Caco-2 (cell line): ENCODE results near the gene MAP2K2. TPM values are rescaled to one million over a fixed set of nuclear protein-coding genes. Genes with fewer than 3 reads are reported as not detected.

Experiments used
- BruUV-seq: library from RNA; stranded (reverse); fragments of 400-500 nt; replicated peaks from 2 replicates; lab custom pipeline; 2021; lab: Mats Ljungman, UMichigan
- CTCF ChIA-PET: fragments of 300-600 bp; sonication (Branson Sonifier 250); formaldehyde crosslinking; loops from one replicate; lab custom pipeline; 2022; ENCODE audit warnings: antibody characterized with exemption; lab: Charles Lee
- POLR2A ChIA-PET: fragments of 300-600 bp; sonication (Branson Sonifier 250); formaldehyde crosslinking; loops from one replicate; lab custom pipeline; 2022; ENCODE audit warnings: antibody characterized with exemption; lab: Charles Lee
- DNase-seq, 2 experiments: peaks; one replicate each; pipeline versions ENCODE4 v3.0.0 to v3.0.0-alpha.2; 2020 to 2022
- H3K27me3 ChIP-seq: replicated peaks from 2 replicates; pipeline ENCODE4 v1.6.0; 2011; ENCODE audit warnings: low read length; ENCODE audit not compliant: control insufficient read depth, insufficient read depth
- H3K36me3 ChIP-seq: 2 replicates; pipeline ENCODE4 v1.5.1; 2011; ENCODE audit warnings: low read length; ENCODE audit not compliant: control insufficient read depth, insufficient read depth
- H3K4me1 ChIP-seq: fragments of 250-450 bp; sonication (Bioruptor Pico); 2 replicates; pipeline ENCODE4 v1.5.1; 2020; ENCODE audit warnings: mild to moderate bottlenecking
- H3K4me3 ChIP-seq: 2 replicates; pipeline ENCODE4 v1.5.1; 2011; ENCODE audit warnings: low read depth, mild to moderate bottlenecking, control low read depth, low read length
- H3K9me3 ChIP-seq: fragments of 250-450 bp; sonication (Bioruptor Pico); 2 replicates; pipeline ENCODE4 v1.5.1; 2020; ENCODE audit warnings: mild to moderate bottlenecking, moderate library complexity
- H3K27ac Mint-ChIP-seq: one replicate; pipeline ENCODE4 v1.8.0; 2022; ENCODE audit warnings: mixed read lengths; ENCODE audit not compliant: unreplicated experiment
- H3K27me3 Mint-ChIP-seq: one replicate; pipeline ENCODE4 v1.8.0; 2022; ENCODE audit warnings: mixed read lengths; ENCODE audit not compliant: insufficient read depth, unreplicated experiment
- H3K36me3 Mint-ChIP-seq: one replicate; pipeline ENCODE4 v1.8.0; 2022; ENCODE audit warnings: mild to moderate bottlenecking, mixed read lengths; ENCODE audit not compliant: insufficient read depth, unreplicated experiment
- H3K4me1 Mint-ChIP-seq: one replicate; pipeline ENCODE4 v1.8.0; 2022; ENCODE audit warnings: low read depth, mixed read lengths; ENCODE audit not compliant: unreplicated experiment
- H3K4me3 Mint-ChIP-seq: one replicate; pipeline ENCODE4 v1.8.0; 2022; ENCODE audit warnings: mild to moderate bottlenecking, moderate library complexity, mixed read lengths; ENCODE audit not compliant: unreplicated experiment
- H3K9me3 Mint-ChIP-seq: one replicate; pipeline ENCODE4 v1.8.0; 2022; ENCODE audit warnings: mixed read lengths; ENCODE audit not compliant: unreplicated experiment
- intact Hi-C: fragments of 100-400 bp; cut with micrococcal nuclease; formaldehyde crosslinking; loops from one replicate; pipeline ENCODE4 v1.10.0; 2022; ENCODE audit not compliant: unreplicated experiment
- total RNA-seq: library from RNA; stranded (reverse); gene quantifications from 2 replicates; pipeline ENCODE4 v1.2.3, GENCODE V29; 2022
- TF ChIP-seq, protein P1 (sequence below), 2 experiments: fragments of 200-600 bp in 1 of 2; IDR thresholded peaks; 1 replicate in 1 of 2; 2 replicates in 1 of 2; pipeline versions ENCODE4 v1.5.1 to v1.8.0; 2011 to 2022; ENCODE audit warnings: antibody characterized with exemption in 1 of 2, control low read depth in 1 of 2, inconsistent platforms in 1 of 2, low read depth in 1 of 2, low read length in 1 of 2, mild to moderate bottlenecking in 1 of 2, moderate library complexity in 1 of 2; ENCODE audit not compliant: insufficient read depth in 1 of 2, severe bottlenecking in 1 of 2, unreplicated experiment in 1 of 2

MAP2K2 gene
- total RNA-seq, 1 experiment from 2014 or later, result 149 TPM

DNA sequence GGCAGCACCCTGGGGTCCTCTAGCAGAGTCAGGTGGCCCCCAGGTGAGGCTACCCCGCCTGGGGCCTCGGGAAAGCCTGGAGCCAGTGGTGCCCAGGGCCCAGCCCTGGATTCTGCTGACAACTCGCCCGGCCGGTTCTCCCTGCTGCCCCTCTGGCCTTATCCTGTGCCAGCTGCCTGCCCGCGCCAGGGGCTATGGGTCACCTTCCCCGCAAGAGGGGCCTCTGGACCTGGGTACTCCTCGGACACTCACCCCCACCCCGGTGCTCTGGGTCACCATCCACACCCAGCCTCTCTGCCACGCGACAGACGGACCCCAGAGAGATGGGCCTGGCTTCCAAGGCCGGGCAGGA lies 81.2 kb downstream of the MAP2K2 start:
- no peaks in the 10 kb centered on the region for H3K9me3 ChIP-seq
- DNase-seq, result no peak
- H3K4me3 ChIP-seq, result no peak overlapping the region
- no peak overlapping the region for H3K4me3 Mint-ChIP-seq
- H3K27ac Mint-ChIP-seq, result no peak overlapping the region
- BruUV-seq, result no TSS peak
- intact Hi-C loops, result no loop called here
- H3K36me3 Mint-ChIP-seq, result peaks cover 88% of the 10 kb centered on the region
- H3K4me1 Mint-ChIP-seq, result no peaks in the 10 kb centered on the region
- CTCF ChIA-PET, result no interaction called here
- H3K4me1 ChIP-seq, result no peaks in the 10 kb centered on the region
- TF ChIP-seq, protein P1, sequence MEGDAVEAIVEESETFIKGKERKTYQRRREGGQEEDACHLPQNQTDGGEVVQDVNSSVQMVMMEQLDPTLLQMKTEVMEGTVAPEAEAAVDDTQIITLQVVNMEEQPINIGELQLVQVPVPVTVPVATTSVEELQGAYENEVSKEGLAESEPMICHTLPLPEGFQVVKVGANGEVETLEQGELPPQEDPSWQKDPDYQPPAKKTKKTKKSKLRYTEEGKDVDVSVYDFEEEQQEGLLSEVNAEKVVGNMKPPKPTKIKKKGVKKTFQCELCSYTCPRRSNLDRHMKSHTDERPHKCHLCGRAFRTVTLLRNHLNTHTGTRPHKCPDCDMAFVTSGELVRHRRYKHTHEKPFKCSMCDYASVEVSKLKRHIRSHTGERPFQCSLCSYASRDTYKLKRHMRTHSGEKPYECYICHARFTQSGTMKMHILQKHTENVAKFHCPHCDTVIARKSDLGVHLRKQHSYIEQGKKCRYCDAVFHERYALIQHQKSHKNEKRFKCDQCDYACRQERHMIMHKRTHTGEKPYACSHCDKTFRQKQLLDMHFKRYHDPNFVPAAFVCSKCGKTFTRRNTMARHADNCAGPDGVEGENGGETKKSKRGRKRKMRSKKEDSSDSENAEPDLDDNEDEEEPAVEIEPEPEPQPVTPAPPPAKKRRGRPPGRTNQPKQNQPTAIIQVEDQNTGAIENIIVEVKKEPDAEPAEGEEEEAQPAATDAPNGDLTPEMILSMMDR (IDR thresholded peaks at IDR 0.05; ENCODE audit: insufficient read depth in 1 of 2, low read depth in 1 of 2, low read length in 1 of 2, severe bottlenecking in 1 of 2, unreplicated experiment in 1 of 2), result no peak
- no peaks in the 10 kb centered on the region for H3K27me3 Mint-ChIP-seq
- H3K27me3 ChIP-seq, result no peaks in the 10 kb centered on the region
- no peaks in the 10 kb centered on the region for H3K9me3 Mint-ChIP-seq
- no peaks in the 10 kb centered on the region for H3K36me3 ChIP-seq
- POLR2A ChIA-PET, result no interaction called here

DNA sequence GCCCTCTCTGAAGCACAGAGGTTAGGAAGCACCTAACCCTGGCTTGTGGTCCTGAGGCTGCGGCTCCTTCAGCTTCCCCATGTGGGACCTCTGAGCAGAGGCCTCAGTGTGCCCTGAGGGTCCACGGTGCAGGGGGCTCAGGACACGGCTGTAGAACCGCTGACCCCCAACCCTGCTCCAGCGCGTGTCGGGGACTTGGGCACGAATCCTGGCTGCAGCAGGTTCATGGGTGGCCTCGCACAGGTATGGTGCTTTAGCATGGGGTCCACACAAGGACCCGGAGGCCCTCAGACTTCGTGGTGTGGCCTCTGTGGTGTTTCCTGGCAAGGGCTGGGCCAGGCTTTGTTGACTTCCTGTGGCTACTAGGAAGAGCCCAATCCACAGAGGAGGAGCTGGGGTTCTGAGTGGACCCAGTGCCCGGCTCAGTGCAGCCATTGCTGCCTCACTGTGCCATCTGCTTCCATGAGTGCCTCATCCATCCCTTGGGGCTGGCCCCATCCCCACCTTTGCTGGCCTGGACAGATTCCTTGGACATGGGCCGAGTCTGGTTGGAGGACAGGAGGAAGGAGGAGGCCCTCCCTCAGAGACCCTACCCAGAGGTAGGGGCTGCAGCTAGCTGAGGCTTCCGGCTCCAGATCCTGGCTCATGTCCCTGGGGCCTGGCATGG lies 81.7 kb downstream of the MAP2K2 start:
- Mint-ChIP-seq H3K36me3 (peaks cover 92% of the 10 kb centered on the region), H3K4me3 (no peak overlapping the region), H3K4me1 (no peaks in the 10 kb centered on the region), H3K27me3 (no peaks in the 10 kb centered on the region), H3K27ac (no peak overlapping the region), H3K9me3 (no peaks in the 10 kb centered on the region)
- ChIA-PET CTCF (no interaction called here), POLR2A (no interaction called here)
- H3K4me1 ChIP-seq, result no peaks in the 10 kb centered on the region
- intact Hi-C loops, result no loop called here
- no TSS peak for BruUV-seq
- H3K9me3 ChIP-seq, result no peaks in the 10 kb centered on the region
- H3K36me3 ChIP-seq, result no peaks in the 10 kb centered on the region
- no peak for DNase-seq
- TF ChIP-seq, protein P1 (IDR thresholded peaks at IDR 0.05; ENCODE audit: insufficient read depth in 1 of 2, low read depth in 1 of 2, low read length in 1 of 2, severe bottlenecking in 1 of 2, unreplicated experiment in 1 of 2), result no peak
- H3K4me3 ChIP-seq, result no peak overlapping the region
- no peaks in the 10 kb centered on the region for H3K27me3 ChIP-seq

Other genes starting within 250 kb of the MAP2K2 start
- gene ATCAY, start 243.4 kb downstream of the MAP2K2 start, total RNA-seq, result not detected in 2 replicates
- gene NMRK2, start 191.1 kb downstream of the MAP2K2 start, total RNA-seq, result not detected in 2 replicates
- gene DAPK3, start 153.0 kb downstream of the MAP2K2 start, total RNA-seq, result 58.6 and 66.4 TPM in 2 replicates
- 2,154 and 2,157 TPM in 2 replicates for gene EEF2, start 138.7 kb downstream of the MAP2K2 start, total RNA-seq
- 43.3 and 45.7 TPM in 2 replicates for gene PIAS4, start 116.4 kb downstream of the MAP2K2 start, total RNA-seq
- 11.9 and 14.7 TPM in 2 replicates for gene ZBTB7A, start 57.2 kb downstream of the MAP2K2 start, total RNA-seq
- gene CREB3L3, start 29.5 kb upstream of the MAP2K2 start, total RNA-seq, result 1.1 and 2.3 TPM in 2 replicates
- gene SIRT6, start 58.4 kb upstream of the MAP2K2 start, total RNA-seq, result 18.2 and 20.1 TPM in 2 replicates
- gene ANKRD24, start 58.6 kb upstream of the MAP2K2 start, total RNA-seq, result 0.16 and 0.39 TPM in 2 replicates
- gene EBI3, start 105.4 kb upstream of the MAP2K2 start, total RNA-seq, result 0.68 and 0.81 TPM in 2 replicates
- gene YJU2, start 123.0 kb upstream of the MAP2K2 start, total RNA-seq, result 19.5 TPM in 2 replicates
- 1.4 and 3.5 TPM in 2 replicates for gene SHD, start 155.1 kb upstream of the MAP2K2 start, total RNA-seq
- gene TMIGD2, start 178.3 kb upstream of the MAP2K2 start, total RNA-seq, result not detected in 2 replicates
- 9.0 and 15.6 TPM in 2 replicates for gene FSD1, start 180.5 kb upstream of the MAP2K2 start, total RNA-seq
- gene STAP2, start 214.7 kb upstream of the MAP2K2 start, total RNA-seq, result 70.7 and 71.6 TPM in 2 replicates
- 34.9 and 35.7 TPM in 2 replicates for gene MPND, start 219.4 kb upstream of the MAP2K2 start, total RNA-seq